GM12892 (cell line): ENCODE measurements around the gene EMC10.

Experiments
- POLR2A ChIP-seq: IDR thresholded peaks from 2 replicates; pipeline ENCODE4 v1.6.1; 2011; ENCODE audit warnings: low read depth, low read length, control low read depth
- TAF1 ChIP-seq: IDR thresholded peaks from 2 replicates; pipeline ENCODE4 v1.6.1; 2011; ENCODE audit warnings: low read depth, mild to moderate bottlenecking, control low read depth, low read length, borderline replicate concordance

- TF ChIP-seq TAF1 (no peak), POLR2A (no peak)
These were observed 2.8 kb downstream of the EMC10 start for GRCh38 chr19:50478901-50479715.
